OCI-LY3 (cell line): Measurements from ENCODE around the gene DAGLB.

Experiments used
- EZH2phosphoT487 ChIP-seq: fragments of 200-600 bp; shearing (Covaris generic); IDR thresholded peaks from 2 replicates; pipeline ENCODE4 v1.6.1; 2018; ENCODE audit warnings: antibody characterized with exemption, mixed run types, low read depth
- TF ChIP-seq, protein P1 (sequence below): fragments of 200-600, 300-600 bp; sonication (generic); IDR thresholded peaks from 2 replicates; pipeline ENCODE4 v1.5.1; 2014; ENCODE audit warnings: antibody characterized with exemption, low read length, low read depth

DNA sequence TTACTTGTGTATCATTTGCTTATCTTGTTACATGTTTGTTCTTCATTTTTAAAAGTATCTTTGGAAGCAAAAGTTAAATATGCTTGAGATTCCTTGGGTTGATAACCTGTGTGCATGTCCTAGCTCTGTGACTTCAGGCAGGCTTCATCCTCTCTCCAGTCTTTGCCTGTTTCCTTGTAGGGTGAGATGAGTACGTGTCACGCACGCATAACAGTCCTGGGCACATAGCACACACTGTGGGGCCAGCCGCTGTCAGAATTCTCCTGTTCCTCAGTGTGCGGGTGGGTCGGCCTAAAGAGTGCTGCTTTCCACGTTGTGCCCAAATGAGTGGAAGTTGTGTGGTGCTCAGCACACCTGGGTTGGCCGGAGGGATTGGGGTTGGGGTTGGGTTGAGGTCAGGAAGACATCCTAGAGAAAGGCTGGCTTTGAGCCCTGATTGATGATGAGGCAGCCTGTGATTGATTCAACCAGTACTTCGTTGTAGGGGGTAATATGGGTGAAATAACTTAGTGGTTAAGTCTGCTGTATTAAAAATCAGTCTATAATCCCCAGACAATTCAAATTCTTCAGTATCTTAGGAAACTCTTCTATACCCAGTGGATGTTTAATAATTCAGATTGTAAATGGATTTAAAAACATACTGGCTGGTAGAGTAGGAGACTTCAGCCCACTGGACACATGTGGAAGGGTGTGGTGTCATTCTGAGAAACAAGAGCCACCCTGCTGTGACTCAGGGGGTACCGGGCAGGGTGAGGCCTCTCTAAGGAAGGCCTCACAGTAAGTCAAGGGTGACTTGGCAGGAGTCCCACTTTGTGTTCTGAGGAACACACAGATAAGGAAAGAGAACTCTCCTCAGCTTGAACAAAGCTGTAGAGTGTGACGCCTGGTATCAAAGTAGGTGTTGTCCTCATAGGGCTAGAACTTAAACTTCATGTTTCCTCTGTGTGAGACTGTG, 54.8 kb downstream of the DAGLB start:
- TF ChIP-seq, protein P1, sequence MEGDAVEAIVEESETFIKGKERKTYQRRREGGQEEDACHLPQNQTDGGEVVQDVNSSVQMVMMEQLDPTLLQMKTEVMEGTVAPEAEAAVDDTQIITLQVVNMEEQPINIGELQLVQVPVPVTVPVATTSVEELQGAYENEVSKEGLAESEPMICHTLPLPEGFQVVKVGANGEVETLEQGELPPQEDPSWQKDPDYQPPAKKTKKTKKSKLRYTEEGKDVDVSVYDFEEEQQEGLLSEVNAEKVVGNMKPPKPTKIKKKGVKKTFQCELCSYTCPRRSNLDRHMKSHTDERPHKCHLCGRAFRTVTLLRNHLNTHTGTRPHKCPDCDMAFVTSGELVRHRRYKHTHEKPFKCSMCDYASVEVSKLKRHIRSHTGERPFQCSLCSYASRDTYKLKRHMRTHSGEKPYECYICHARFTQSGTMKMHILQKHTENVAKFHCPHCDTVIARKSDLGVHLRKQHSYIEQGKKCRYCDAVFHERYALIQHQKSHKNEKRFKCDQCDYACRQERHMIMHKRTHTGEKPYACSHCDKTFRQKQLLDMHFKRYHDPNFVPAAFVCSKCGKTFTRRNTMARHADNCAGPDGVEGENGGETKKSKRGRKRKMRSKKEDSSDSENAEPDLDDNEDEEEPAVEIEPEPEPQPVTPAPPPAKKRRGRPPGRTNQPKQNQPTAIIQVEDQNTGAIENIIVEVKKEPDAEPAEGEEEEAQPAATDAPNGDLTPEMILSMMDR: no peak
- no peak for TF ChIP-seq EZH2phosphoT487
